HPDE6-E6E7 (cell line): Measurements from ENCODE around the gene FBXL7.

Experiments
- DNase-seq: peaks from one replicate; pipeline ENCODE4 v3.0.0; 2011; ENCODE audit warnings: missing footprints; ENCODE audit errors: extremely low spot score

Gene FBXL7

GRCh38 chr5:15762668-15763067, 262.7 kb downstream of the FBXL7 start:
- DNase-seq: no peak

GRCh38 chr5:15763754-15764153, 263.8 kb downstream of the FBXL7 start:
- DNase-seq: no peak

- DNase-seq: no peak
These were observed 269.0 kb downstream of the FBXL7 start for GRCh38 chr5:15768936-15769335.

GRCh38 chr5:15772131-15772530, 272.2 kb downstream of the FBXL7 start:
- DNase-seq: no peak

GRCh38 chr5:15774632-15775031, 274.7 kb downstream of the FBXL7 start:
- DNase-seq: no peak

GRCh38 chr5:15776346-15776745, 276.4 kb downstream of the FBXL7 start:
- no peak for DNase-seq

- DNase-seq: no peak
These were observed 283.8 kb downstream of the FBXL7 start for GRCh38 chr5:15783734-15784133.

- no peak for DNase-seq
These were observed 285.6 kb downstream of the FBXL7 start for GRCh38 chr5:15785531-15785981.

- no peak for DNase-seq
These were observed 286.3 kb downstream of the FBXL7 start for GRCh38 chr5:15786326-15786725.

- no peak for DNase-seq
These were observed 286.9 kb downstream of the FBXL7 start for GRCh38 chr5:15786884-15787283.

GRCh38 chr5:15787681-15788080, 287.7 kb downstream of the FBXL7 start:
- DNase-seq: no peak

GRCh38 chr5:15789642-15790041, 289.7 kb downstream of the FBXL7 start:
- no peak for DNase-seq

- DNase-seq: no peak
These were observed 290.6 kb downstream of the FBXL7 start for GRCh38 chr5:15790446-15791018.

- DNase-seq: no peak
These were observed 291.3 kb downstream of the FBXL7 start for GRCh38 chr5:15791274-15791673.

- no peak for DNase-seq
These were observed 291.9 kb downstream of the FBXL7 start for GRCh38 chr5:15791859-15792258.

- DNase-seq: no peak
These were observed 294.3 kb downstream of the FBXL7 start for GRCh38 chr5:15794052-15794985.

GRCh38 chr5:15796096-15796495, 296.1 kb downstream of the FBXL7 start:
- no peak for DNase-seq

- DNase-seq: no peak
These were observed 296.6 kb downstream of the FBXL7 start for GRCh38 chr5:15796557-15796956.

GRCh38 chr5:15797116-15797515, 297.1 kb downstream of the FBXL7 start:
- DNase-seq: no peak

- no peak for DNase-seq
These were observed 298.0 kb downstream of the FBXL7 start for GRCh38 chr5:15798006-15798405.

- no peak for DNase-seq
These were observed 299.0 kb downstream of the FBXL7 start for GRCh38 chr5:15799014-15799413.

GRCh38 chr5:15799612-15800011, 299.6 kb downstream of the FBXL7 start:
- DNase-seq: no peak

- no peak for DNase-seq
These were observed 303.3 kb downstream of the FBXL7 start for GRCh38 chr5:15803280-15803679.
